Glutamatergic neuron (in vitro differentiated cells): ENCODE measurements around the gene LPIN1. TPM values are rescaled to one million over a fixed set of nuclear protein-coding genes. Genes with fewer than 3 reads are reported as not detected.
A peak's percentile ranks its signal among the peaks of the same experiment; 100 is the strongest.

Experiments
- DNase-seq: peaks from one replicate; pipeline ENCODE4 v3.0.0; 2022
- H3K27ac Mint-ChIP-seq: one replicate; pipeline ENCODE4 v1.8.0; 2020; ENCODE audit warnings: mild to moderate bottlenecking, mixed read lengths, inconsistent platforms; ENCODE audit not compliant: unreplicated experiment
- H3K27me3 Mint-ChIP-seq: one replicate; pipeline ENCODE4 v1.8.0; 2020; ENCODE audit warnings: mild to moderate bottlenecking, moderate library complexity, mixed read lengths, inconsistent platforms; ENCODE audit not compliant: unreplicated experiment
- H3K36me3 Mint-ChIP-seq: one replicate; pipeline ENCODE4 v1.8.0; 2020; ENCODE audit warnings: mild to moderate bottlenecking, mixed read lengths, inconsistent platforms; ENCODE audit not compliant: unreplicated experiment
- H3K4me1 Mint-ChIP-seq: one replicate; pipeline ENCODE4 v1.8.0; 2020; ENCODE audit warnings: mild to moderate bottlenecking, low read depth, mixed read lengths, inconsistent platforms; ENCODE audit not compliant: unreplicated experiment
- H3K4me3 Mint-ChIP-seq: one replicate; pipeline ENCODE4 v1.8.0; 2020; ENCODE audit warnings: mild to moderate bottlenecking, mixed read lengths, inconsistent platforms; ENCODE audit not compliant: unreplicated experiment
- H3K9me3 Mint-ChIP-seq: one replicate; pipeline ENCODE4 v1.8.0; 2020; ENCODE audit warnings: mild to moderate bottlenecking, moderate library complexity, mixed read lengths, inconsistent platforms; ENCODE audit not compliant: unreplicated experiment
- total RNA-seq: library from RNA; stranded (reverse); fragmentation: NEBNext Ultra II Directional; extraction: Animal tissue kit (Norgen Biotek cat#: 25700); gene quantifications from one replicate; pipeline ENCODE4 v1.2.1, GENCODE V29; 2021; ENCODE audit not compliant: unreplicated experiment
- TF ChIP-seq, protein P1 (sequence below): fragments of 200-600 bp; sonication (generic); IDR thresholded peaks from one replicate; pipeline ENCODE4 v1.5.0; 2021; ENCODE audit not compliant: partially characterized antibody, unreplicated experiment

Gene LPIN1
- total RNA-seq, 1 donor from 2014 or later, result 142 TPM

DNA sequence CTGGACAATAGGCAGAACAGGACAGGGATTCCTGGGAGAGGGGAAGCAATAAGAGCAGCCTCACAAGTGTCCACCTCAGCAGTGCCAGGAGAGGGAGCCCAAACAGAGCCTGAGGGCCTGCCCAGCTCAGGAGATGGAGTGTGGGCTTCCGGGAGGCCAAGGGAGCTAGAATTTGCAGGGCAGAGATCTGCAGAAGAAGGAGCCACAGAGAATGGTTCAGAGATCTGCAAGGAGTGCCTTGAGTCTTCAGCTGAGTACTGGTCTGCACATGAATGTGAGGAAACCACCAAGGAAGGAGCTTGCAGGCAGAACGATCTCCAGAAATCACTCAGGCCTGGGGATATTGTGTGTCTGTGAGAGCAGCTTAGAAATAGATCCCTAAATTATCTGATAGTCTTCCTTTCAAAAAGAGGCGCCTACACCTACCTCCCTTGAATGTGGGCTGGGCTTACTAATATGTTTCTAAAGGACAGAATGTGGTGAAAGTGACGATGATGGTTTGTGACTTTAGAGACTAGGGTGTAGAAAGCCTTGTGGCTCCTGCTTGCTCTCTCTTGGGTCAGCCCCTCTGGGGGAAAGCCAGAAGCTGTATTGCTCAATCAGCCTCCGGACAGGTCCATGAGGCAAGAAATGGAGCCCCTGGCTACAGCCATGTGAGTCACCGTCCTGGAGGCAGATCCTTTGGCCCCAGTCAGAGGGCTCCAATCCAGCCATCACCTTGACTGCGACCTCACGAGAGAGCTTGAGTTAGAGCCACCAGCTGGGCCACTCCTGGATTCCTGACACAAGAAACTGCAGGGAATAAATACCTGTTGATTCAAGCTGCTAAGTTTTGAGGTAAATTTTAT is 7.6 kb upstream of the LPIN1 start:
- no peak overlapping the region for H3K4me3 Mint-ChIP-seq
- no peak overlapping the region for H3K27ac Mint-ChIP-seq
- peaks cover 6% of the 10 kb centered on the region for H3K4me1 Mint-ChIP-seq
- no peaks in the 10 kb centered on the region for H3K36me3 Mint-ChIP-seq
- DNase-seq, result peak; percentile 50
- no peaks in the 10 kb centered on the region for H3K9me3 Mint-ChIP-seq
- H3K27me3 Mint-ChIP-seq, result peaks cover 2% of the 10 kb centered on the region
- TF ChIP-seq, protein P1, sequence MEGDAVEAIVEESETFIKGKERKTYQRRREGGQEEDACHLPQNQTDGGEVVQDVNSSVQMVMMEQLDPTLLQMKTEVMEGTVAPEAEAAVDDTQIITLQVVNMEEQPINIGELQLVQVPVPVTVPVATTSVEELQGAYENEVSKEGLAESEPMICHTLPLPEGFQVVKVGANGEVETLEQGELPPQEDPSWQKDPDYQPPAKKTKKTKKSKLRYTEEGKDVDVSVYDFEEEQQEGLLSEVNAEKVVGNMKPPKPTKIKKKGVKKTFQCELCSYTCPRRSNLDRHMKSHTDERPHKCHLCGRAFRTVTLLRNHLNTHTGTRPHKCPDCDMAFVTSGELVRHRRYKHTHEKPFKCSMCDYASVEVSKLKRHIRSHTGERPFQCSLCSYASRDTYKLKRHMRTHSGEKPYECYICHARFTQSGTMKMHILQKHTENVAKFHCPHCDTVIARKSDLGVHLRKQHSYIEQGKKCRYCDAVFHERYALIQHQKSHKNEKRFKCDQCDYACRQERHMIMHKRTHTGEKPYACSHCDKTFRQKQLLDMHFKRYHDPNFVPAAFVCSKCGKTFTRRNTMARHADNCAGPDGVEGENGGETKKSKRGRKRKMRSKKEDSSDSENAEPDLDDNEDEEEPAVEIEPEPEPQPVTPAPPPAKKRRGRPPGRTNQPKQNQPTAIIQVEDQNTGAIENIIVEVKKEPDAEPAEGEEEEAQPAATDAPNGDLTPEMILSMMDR, result no peak

DNA sequence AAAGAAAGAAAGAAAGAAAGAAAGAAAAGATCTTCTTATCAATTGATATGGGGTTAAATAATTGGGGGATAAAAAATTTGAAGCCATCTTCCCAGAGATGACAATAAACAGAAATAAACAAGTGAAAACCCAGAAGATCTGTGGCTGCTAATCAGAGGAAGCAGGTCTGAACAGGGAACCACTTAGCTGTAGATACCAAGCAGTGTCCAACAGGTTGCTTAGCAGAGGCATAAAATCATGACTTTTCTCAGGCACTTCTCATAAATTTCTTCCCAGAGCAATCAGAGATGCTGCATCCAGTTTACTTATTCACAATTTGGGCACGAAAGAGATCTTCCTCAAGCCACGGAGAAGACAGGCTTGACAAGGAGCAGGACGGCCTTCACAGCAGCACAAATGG is 5.7 kb upstream of the LPIN1 start:
- peaks cover 19% of the 10 kb centered on the region for H3K4me1 Mint-ChIP-seq
- no peaks in the 10 kb centered on the region for H3K36me3 Mint-ChIP-seq
- DNase-seq, result no peak
- peaks cover 8% of the 10 kb centered on the region for H3K27me3 Mint-ChIP-seq
- peaks cover 4% of the 10 kb centered on the region for H3K9me3 Mint-ChIP-seq
- TF ChIP-seq, protein P1, result no peak
- no peak overlapping the region for H3K4me3 Mint-ChIP-seq
- no peak overlapping the region for H3K27ac Mint-ChIP-seq

DNA sequence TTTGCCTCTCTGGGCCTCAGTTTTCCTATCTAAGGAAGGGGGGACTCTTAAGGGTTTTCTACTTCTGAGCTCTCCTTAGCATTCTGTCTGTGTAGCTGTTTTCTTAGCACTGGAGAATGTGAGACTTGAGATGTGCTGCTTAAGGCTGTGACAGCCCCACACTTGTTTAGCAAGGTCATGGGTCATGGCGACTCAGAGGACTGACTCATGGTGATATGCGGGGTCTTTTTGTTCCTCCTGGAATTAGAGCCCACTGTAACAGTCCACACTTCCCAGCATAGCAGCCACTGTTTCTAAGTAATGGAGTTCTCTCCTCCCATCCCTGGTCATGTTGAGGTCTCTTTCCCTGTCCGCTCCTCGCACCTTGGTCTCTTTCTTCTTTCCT is 4.1 kb upstream of the LPIN1 start:
- H3K27me3 Mint-ChIP-seq, result peaks cover 11% of the 10 kb centered on the region

DNA sequence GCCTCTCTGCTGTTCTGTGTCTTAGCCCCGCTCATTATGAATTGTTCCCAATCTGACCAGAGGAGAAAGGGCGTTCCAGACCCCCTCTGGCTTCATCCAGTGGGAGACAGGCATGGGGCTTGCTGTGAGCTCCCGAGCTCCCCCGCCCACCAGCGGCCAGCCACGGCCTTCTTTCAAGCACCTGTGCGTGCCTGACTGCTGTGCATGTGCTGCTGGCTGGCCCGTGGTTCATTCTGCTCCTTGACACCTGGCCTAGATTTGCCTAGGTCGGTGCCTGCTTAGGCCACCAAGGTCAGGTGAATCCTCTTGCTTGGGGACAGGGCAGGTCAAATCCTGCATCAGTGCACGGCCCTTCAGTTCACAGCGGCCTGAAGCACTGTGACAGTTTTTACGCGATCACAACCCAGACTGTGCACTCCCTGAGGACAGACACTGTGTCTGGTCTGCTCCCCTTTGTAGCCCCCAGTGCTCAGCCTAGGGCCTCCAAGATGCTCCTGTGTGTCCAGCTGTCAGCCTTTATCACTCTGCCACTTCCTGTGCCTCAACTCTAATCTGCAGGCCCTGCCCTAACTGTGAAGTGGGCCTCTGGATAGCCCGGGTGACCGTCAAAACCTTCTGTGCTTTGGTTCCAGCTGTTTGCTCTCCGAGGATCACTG is 3.6 kb upstream of the LPIN1 start:
- Mint-ChIP-seq H3K4me3 (no peak overlapping the region), H3K36me3 (no peaks in the 10 kb centered on the region), H3K4me1 (peaks cover 24% of the 10 kb centered on the region), H3K27ac (no peak overlapping the region), H3K27me3 (peaks cover 16% of the 10 kb centered on the region), H3K9me3 (peaks cover 4% of the 10 kb centered on the region)
- DNase-seq, result no peak
- TF ChIP-seq, protein P1, result no peak

More for the DNA sequence above, 4.1 kb upstream of the LPIN1 start:
- H3K4me3 Mint-ChIP-seq, result no peak overlapping the region
- H3K4me1 Mint-ChIP-seq, result peaks cover 24% of the 10 kb centered on the region
- H3K27ac Mint-ChIP-seq, result no peak overlapping the region
- H3K36me3 Mint-ChIP-seq, result no peaks in the 10 kb centered on the region
- H3K9me3 Mint-ChIP-seq, result peaks cover 4% of the 10 kb centered on the region
- DNase-seq, result no peak
- TF ChIP-seq, protein P1, result no peak

DNA sequence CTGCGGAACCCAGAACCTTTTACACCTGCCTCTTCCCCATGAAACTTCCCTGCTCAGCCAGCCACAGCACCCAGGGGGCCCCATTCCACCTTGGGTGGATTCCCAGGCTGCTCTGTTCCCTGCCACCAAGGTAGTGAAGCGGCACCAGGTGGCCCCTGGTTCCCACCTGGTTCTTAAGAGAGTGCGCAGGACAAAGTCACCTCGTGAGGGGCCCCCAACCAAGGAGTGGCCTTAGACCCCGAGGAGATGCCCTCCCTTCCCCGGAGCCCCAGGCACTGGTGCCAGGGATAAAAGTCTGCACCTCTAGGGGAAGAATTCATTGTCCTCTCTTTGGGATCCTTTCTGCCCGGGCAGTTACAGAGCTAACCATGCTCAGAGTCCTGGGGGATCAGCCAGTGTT is 3.1 kb upstream of the LPIN1 start:
- TF ChIP-seq, protein P1, result no peak
- Mint-ChIP-seq H3K27me3 (peaks cover 20% of the 10 kb centered on the region), H3K9me3 (peaks cover 7% of the 10 kb centered on the region), H3K4me3 (no peak overlapping the region), H3K27ac (no peak overlapping the region), H3K4me1 (peaks cover 26% of the 10 kb centered on the region), H3K36me3 (no peaks in the 10 kb centered on the region)
- DNase-seq, result no peak
